DMS79 (cell line): ENCODE results near the gene SNRNP27.
"Not testable (repeated sequence)": the region's sequence is repeated elsewhere in the genome, so short reads cannot be mapped to it uniquely, and the experiment has no call there.

Source experiments
- DNase-seq: peaks from one replicate; lab custom pipeline; 2025; lab: John Stamatoyannopoulos, UW

The SNRNP27 gene, protein sequence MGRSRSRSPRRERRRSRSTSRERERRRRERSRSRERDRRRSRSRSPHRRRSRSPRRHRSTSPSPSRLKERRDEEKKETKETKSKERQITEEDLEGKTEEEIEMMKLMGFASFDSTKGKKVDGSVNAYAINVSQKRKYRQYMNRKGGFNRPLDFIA

DNA sequence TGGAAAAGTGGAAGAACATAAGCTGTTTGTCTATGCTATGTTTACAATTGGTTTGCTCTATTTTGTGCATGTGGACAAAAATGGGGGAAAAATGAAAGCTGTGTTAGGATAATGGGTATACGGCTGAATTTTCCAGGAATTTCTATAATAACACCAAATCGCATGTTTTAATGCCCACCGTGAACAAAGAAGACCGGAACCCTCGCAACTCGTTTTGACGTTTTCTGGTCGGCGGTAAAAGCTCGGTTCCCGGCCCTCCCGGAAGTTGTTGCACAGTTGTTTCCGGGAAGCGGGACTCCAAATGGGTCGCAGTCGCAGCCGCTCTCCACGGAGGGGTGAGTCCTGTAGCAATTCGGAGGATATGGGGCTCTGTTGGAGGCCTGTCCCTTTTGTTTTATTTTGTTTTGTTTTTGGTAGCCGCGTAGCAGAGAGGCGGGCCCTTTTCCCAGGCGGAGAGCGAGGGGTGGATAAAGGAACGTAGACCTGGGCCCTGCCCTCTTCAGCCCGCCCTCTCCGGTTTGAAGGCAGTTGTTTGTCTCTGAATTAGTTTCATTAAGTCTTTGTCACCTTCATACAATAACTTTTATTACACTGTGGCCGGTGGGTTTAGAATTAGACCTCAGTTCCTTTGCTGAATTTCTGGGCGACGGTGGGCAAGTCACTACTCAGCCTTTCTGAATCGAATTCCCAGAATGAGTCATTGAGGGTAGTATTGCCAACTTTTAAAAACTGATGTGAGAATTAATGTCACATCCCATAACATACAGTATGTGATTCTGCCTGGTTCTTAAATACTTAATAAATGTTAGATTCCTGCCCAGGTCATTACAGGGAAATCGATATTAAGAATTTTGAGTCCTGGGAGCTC lies at the start of gene SNRNP27:
Gene SNRNP27 (plus strand): TSS at position 273 of the 868 bp plus-strand sequence. CDS start 29 bp downstream, at position 302.
- DNase-seq = peak; percentile 53

DNA sequence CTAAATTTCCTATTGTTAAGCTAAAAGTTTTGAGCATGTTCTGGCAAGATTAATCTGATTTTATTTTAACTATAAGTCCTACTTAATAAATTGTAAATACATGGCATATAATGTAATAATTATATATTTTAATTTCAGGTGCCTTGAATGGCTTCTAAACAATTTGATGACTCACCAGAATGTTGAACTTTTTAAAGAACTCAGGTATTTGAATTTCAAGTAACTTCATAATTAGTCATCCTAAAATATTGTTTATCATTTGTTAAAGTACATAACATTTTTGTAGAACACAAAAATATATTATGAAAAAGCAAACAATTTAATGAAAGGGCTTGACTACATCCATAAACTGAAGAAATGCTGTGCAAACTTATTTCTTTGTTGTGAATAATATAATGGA lies 49.8 kb upstream of the SNRNP27 start:
- no peak for DNase-seq

DNA sequence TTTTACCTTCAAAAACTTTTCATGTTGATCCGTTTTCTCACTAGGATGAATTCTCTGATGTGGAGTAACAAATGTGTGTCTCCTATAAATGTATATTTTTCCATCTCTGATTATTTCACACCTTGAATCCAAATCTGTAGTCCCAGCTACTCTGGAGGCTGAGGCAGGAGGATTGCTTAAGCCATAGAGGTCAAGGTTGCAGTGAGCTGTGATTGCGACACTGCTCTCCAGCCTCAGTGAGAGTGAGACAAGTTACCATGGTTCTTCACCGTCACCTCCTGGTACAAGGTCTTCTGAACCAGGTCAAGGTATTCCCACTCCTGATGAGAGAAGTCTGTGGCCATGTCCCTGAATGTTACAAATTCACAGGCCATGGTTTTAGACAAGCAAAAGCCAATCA lies 49.2 kb upstream of the SNRNP27 start:
- DNase-seq = no peak

DNA sequence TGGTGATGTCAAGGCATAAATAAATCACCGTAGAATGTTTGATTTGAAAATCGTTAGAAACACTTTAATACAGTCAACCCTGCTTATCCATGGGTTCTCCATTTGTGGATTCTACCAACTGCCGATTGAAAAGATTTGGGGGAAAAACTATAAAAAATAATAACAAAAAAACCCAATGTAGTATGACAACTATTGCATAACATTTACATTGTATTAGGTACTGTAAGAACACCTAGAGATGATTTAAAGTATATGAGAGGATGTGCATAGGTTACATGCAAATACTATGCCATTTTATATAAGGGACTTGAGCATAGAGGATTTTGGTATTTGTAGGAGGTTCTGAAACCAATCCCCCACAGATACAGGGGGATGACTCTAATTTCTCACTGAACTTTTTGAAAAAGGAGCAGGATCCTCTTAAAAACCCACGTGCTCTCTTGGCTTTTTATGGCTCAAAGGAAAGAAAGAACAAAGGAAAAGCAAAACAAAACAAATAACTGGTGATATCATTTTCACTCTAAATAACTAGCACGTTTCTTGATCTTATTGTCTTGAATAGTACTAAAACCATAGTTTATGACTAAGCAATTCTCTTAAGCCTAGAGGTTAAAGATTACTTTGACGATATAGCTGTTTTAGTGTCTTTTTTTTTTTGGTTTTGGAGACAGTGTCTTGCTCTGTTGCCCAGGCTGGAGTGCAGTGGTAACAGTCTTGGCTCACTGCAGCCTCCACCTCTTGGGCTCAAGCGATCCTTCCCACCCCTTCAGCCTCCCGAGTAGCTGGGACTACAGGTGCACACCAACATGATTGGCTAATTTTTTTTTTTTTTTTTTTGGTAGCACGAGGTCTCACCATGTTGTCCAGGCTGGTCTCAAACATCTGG lies 47.3 kb upstream of the SNRNP27 start:
- DNase-seq = no peak

DNA sequence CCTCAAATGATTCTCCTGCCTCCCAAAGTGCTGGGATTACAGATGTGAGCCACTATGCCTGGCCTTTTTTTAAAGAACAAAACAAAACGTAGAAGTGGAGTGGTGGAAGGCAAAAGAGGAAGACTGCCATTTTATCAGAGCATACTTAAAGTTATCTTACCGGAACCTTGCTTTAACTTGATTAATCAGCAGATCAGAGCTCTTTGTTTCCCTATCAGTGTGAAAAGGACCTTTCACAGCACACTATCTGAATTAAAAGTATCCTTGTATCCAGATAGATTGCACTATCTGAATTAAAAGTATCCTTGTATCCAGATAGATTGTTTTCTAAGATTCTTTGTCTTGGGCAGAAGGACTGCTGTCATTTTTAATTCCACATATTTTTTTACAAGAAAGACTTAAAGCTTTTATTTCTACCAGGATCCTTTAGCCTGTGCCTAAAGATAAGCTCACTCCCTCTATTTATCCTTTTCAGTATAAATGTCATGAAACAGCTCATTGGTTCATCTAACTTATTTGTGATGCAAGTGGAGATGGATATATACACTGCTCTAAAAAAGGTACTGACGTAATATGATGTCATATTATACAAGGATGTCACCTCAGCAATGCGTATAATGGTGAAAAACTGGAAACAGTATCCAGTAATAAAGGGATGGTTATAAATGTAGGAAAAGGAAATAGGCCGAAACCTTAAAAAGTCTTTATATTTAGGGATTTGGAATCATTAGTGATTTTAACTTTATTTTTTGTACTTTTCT lies 46.5 kb upstream of the SNRNP27 start:
- no peak for DNase-seq

DNA sequence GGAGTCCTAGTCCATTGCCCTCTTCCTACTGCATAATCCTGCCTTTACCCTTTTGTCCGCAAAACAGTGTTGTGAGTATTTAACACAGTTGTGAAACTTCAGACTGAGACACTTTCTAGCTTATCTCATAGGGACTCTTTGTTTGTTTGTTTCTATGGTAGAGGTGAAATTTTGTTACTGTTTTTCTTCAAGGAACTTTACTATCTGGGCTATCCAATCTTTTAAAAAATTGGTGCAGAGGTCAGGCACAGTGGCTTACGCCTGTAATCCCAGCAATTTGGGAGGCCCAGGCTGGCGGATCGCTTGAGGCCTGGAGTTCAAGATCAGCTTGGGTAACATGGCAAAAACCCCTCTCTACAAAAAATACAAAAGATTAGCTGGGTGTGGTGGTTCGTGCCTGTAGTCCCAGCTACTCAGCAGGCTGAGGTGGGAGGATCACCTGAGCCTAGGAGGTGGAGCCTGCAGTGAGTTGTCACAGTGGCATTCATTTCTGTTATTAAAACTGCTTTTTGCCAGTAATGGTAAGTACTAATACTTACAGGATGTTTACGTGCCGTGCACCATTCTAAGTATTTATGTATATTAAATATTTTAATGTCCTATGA lies 45.5 kb upstream of the SNRNP27 start:
- no peak for DNase-seq

DNA sequence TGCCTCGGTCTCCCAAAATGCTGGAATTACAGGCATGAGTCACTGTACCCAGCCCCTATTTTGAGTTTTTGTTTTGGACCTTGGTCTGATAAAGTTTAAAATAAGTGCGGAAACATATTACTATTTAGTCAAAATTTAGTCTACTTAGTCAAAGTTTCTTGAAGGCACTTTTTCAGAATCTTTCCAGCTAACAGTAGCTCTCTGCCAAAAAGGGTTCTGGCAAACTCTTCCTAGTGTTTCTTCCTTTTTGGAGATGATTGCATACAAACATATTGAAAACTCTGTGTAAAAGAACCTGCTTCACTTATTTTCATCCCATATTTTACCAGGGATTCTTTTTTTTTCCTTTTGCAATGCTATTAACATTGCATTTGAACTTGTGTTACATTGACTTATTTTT lies 35.5 kb upstream of the SNRNP27 start:
- no peak for DNase-seq

DNA sequence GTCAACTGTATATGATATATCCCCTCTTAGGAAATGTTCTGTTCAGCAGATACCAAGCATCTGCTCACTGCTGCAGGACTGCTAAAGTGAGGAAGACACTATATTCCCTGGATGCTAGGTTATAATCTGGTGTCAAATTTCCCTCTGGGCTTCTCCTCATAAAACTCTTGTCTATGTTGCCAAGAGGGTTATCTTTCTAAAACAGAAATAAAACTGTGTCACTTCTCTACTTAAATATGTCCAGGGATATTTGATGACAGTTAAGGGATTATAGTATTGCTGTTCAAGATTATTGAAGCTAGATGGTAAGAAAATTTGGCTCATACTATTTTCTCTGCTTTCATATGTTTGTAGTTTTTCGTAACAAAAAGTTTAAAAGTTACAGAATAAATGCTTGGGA lies 30.5 kb upstream of the SNRNP27 start:
- DNase-seq = no peak

DNA sequence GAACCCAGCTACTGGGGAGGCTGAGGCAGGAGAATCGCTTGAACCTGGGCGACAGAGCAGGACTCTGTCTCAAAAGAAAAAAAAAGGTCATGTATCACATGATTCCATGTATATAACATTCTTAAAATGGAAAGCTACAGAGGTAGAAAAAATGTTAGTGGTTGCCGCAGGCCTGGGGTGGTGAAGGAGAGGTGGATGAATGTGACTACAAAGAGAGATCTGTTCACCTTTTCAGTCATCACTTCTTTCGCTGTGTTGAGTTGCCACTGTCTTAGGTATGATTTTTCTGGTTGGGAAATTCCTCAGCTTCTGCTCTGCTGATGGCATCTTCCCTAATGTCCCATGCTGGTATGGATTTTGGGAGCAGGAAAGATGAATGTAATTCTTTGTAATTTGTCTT lies 5.3 kb upstream of the SNRNP27 start:
- no peak for DNase-seq

DNA sequence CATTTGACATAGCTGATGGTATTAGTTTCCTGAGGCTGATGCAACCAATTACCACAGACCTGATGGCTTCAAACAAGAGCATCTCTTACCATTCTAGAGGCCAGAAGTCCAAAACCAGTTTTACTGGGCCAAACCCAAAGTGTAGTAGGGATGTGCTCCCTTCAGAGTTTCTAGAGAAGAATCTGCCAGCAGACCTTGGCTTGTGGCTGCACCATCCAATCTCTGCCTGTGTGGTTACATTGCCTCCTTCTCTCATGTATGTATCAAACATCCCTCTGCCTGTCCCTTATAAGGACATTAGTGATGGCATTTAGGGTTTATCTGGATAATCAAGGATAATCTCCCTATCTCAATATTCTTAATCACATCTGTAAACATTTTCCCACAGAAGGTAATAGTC lies 4.5 kb upstream of the SNRNP27 start:
- no peak for DNase-seq

DNA sequence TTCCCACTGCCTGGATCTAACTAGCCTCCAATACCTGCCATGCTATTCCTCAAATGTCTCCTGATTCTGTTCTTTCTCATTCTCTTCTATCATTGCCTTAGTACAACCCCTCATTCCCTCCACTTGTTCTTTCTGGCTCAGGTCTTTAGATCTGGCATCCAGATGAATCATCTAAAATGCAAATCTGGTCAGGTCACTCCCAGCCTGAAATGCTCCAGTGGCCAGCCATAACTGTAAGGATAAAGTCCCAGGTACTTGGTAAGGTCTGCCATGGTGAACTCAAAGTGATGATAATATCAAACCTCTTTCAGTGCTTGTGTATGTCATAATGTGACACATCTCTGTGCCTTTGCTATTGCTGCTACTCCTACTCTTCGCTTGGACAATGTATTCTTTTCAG lies 2.9 kb upstream of the SNRNP27 start:
- DNase-seq = no peak

DNA sequence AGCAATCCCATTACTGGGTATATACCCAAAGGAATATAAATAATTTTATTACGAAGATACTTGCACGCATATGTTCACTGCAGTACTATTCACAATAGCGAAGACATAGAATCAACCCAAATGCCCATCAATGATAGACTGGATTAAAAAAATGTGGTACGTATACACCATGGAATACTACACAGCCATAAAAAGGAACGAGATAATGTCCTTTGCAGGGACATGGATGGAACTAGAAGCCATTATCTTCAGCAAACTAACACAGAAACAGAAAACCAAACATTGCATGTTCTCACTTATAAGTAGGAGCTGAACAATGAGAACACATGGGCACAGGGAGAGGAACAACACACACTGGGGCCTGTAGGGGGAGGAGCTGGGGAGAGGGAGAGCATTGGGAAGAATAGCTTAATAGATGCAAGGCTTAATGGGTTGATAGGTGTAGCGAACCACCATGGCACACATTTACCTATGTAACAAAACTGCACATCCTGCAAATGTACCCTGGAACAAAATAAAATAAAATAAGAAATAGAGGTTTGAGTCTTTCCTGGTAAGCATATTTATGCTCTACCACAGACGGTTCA lies 825 bp upstream of the SNRNP27 start:
- not testable (repeated sequence) for DNase-seq

DNA sequence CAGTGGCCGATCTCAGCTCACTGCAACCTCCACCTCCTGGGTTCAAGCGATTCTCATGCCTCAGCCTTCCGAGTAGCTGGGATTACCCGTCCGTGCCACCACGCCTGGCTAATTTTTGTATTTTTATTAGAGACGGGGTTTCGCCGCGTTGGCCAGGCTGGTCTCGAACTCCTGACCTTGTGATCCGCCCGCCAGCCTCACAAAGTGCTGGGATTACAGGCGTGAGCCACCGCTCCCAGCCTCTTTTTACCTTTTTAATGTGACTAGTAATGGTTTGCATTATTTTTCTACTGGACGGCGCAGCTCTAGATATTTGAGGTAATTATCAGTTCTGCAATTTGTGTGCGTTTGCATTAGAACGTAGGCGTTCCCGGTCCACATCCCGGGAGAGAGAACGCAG lies 981 bp downstream of the SNRNP27 start:
- not testable (repeated sequence) for DNase-seq

DNA sequence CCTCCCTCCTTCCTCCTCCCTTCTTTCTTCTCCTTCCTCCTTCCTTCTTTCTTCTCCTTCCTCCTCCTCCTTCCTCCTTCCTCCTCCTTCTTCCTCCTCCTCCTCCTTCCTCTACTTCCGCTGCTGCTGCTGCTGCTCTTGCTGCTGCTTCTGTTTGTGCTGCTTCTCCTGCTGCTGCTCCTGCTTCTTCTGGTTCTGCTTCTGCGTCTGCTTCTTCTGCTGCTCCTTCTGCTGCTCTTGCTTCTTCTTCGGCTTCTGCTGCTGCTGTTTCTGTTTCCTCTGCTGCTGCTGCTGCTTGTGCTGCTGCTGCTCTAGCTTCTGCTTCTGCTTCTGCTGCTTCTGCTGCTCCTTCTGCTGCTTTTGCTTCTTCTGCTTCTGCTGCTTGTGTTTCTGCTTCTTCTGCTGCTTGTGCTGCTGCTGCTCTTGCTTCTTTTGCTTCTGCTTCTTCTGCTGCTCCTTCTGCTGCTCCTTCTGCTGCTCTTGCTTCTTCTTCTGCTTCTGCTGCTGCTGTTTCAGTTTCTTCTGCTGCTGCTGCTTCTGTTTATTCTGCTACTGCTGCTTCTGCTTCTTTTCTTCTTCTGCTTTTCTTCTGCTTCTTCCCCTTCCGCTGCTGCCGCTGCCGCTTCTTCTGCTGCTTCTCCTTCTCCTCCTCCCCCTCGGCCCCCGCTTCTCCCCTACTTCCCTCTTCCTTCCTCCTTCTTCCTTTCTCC lies 8.6 kb downstream of the SNRNP27 start:
- no peak for DNase-seq

DNA sequence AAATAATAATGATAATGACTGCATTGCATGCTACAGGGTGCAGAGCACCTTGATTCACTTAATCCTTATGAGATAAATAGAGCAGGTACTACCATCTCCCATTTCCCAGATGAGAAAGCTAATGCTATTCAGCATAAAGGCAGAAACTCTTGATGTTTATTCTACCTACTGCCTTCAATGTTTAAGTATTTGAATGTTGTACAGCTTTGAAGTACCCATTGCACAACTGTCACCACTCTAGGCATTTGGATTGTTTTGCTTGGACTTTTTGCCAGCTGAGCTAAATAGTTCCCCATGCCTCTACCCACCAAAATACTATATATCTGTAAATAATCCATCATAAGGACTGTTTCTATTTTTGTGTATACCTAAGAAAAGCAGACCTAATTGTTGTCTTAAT lies 13.5 kb downstream of the SNRNP27 start:
- no peak for DNase-seq

DNA sequence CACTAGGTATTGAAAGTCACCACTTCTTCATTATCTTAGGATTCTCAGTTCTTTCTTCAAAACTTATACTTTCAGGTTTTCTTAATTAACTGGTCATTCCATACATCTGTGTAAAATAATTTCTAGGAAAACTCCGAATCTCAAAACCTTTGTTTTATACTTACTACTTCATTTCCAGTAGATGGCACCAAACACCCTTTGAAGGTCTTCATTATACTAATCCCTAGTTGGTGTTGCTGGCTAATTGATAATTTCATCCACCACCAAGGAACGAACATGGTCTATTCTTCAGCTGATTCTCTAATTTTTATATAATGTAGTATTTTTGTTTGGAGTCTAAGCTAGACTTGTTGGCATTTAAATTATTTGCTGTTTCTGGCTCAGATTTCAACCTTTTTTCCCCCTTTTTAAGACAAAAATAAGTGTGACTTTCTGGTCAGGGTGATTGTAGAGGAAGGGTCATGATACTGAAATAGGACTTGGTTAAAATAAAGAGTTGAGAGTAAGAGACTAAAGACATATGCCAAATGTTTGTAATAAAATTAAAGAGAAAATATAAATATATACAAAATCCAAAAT lies 18.3 kb downstream of the SNRNP27 start:
- DNase-seq = peak; percentile 17

DNA sequence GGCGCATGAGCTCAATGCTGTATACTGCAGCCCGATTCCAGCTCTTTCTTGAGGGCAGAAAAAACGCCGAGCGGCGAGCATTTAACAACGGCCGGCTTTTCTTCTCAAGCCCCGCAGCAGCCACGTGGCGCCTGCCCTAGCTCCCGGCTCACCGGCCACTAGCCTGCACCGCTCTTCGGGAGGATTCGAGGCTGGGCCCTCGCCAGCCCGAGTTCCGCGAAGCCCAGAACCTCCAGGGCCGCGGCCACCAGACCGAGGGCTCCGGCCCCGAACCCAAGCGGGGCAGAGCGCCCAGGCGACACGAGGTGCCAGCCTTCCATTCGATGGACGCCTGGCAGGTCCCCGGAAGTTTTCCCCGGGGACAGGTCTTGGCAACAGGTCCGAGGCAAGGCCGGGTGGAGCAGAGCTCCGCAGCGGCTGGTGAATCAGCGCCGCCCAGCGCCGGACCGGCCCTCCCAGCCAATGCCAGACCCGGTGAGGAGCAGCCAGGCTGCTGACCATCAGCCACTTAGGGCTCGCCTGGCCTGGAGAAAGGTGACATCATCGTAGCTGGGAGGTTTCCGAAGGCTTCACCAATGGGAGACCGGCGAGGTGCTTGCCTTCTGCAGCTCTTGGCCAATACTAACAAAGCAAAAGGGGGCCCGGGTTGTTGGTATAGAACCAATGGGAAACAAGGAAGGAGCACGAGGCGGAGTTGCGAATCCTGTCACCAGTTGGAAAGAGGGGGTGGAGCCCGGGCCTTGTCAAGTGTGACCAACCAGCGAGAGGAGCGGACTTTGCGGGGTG lies 20.6 kb downstream of the SNRNP27 start:
- peak; percentile 100 for DNase-seq

DNA sequence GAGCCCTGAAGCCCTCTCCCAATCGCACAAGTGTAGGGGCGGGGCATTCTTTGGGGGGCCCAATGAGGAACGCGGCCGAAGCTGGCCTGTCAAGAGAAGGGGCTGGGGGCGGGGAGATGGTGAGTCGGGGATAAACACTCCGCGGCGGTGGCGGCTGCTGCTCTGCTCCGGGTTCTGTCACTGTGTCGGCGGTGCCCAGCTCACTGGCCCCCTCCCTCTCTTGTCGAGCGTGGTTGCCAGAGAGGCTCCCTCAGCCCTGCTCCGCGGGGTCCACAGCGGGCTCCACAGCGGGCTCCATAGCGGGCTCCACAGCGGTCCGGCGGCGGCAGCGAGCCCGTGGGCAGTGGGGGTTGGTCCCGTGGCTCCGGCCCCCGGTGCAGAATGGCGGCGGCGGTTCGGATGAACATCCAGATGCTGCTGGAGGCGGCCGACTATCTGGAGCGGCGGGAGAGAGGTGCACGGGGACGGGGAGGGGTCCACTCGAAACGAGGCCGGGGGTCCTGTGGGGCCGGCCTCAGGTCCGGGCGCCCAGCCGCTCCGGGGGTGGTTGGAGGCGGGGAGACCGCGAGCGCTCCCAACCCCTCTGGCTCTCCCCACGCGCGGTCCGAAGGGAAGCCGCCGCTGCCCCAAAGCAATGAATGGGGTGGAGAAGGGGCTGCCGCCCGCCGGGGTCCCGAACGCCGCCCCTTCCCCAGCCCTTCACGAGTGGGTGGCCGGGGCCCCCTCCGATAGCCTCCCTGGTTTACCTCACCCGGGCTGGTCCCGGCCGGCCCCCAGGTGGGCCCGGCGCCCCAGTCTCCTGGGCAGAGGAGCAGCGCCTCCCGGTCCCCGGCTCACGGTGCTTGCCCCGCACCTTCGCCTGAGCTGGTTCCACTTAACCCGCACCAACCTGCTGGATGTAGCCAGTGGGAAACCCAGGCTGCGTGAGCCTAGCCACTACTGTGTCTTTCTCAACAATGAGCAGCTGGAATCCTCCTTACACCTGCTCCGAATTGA lies 21.5 kb downstream of the SNRNP27 start, which contains the start of gene MXD1:
Gene MXD1 (plus strand): TSS at position 160 of the 996 bp plus-strand sequence. CDS start 222 bp downstream, at position 382.
- no peak for DNase-seq
